Right lobe of liver (tissue), 6 donors: ENCODE data around the gene PDE7B. TPM values are rescaled to one million over a fixed set of nuclear protein-coding genes. Genes with fewer than 3 reads are reported as not detected.
A peak's percentile ranks its signal among the peaks of the same experiment; 100 is the strongest.

Source experiments
- ATAC-seq, 4 donors: fragments of 200-7000 bp; cut with Tn5 transposase; one replicate each; pipeline ENCODE4 v1.9.1; 2020; ENCODE audit warnings: mild to moderate bottlenecking in 4 of 4, moderate library complexity in 4 of 4
- DNase-seq, 3 donors: peaks; one replicate each; pipeline ENCODE4 v3.0.0-alpha.2; 2020
- H3K27ac ChIP-seq, 3 donors: fragments of 200-600 bp; one replicate each; pipeline ENCODE4 v1.8.0; 2022
- H3K27me3 ChIP-seq, 2 donors: fragments of 200-600 bp; one replicate each; pipeline ENCODE4 v1.8.0; 2022
- H3K36me3 ChIP-seq, 4 donors: fragments of 200-600 bp; sonication (generic) in 1 of 4; one replicate each; pipeline versions ENCODE4 v1.5.1 to v1.8.0; 2017 to 2022; ENCODE audit warnings: control low read depth in 1 of 4
- H3K4me1 ChIP-seq, 4 donors: fragments of 200-600 bp; sonication (generic) in 1 of 4; one replicate each; pipeline versions ENCODE4 v1.5.1 to v1.8.0; 2017 to 2022; ENCODE audit warnings: control low read depth in 1 of 4
- H3K4me3 ChIP-seq, 3 donors: fragments of 200-600 bp; one replicate each; pipeline ENCODE4 v1.8.0; 2022
- H3K9me3 ChIP-seq, 4 donors: fragments of 200-600 bp; sonication (generic) in 1 of 4; one replicate each; pipeline versions ENCODE4 v1.5.1 to v1.8.0; 2017 to 2022; ENCODE audit warnings: control low read depth in 1 of 4
- CTCF ChIP-seq, 4 donors: fragments of 200-600 bp in 3 of 4; fragments of 450-650 bp in 1 of 4; IDR thresholded peaks; one replicate each; pipeline versions ENCODE4 v1.5.1 to v1.8.0; 2016 to 2022; ENCODE audit warnings: antibody characterized with exemption in 4 of 4, mild to moderate bottlenecking in 2 of 4
- POLR2A ChIP-seq: fragments of 450-650 bp; IDR thresholded peaks from one replicate; pipeline ENCODE4 v1.6.1; 2017; ENCODE audit warnings: antibody characterized with exemption, mild to moderate bottlenecking
- WGBS: methylation state at CpG from one replicate; pipeline ENCODE4 v1.1.6; 2018; ENCODE audit warnings: low coverage, low lambda C conversion rate; ENCODE audit not compliant: insufficient coverage; ENCODE audit errors: missing lambda C conversion rate; 5-methylcytosine and 5-hydroxymethylcytosine counted together
- intact Hi-C, 2 donors: fragments of 100-400 bp; cut with DNase I; formaldehyde crosslinking; loops; one replicate each; pipeline versions ENCODE4 v1.11.2 to v1.14.1; 2022
- total RNA-seq, 6 experiments: library from RNA; depleted of rRNA in 2 of 6; stranded (reverse); fragments of >200 nt in 2 of 6; fragmentation: NEBNext Ultra II Directional in 3 of 6; extraction: Animal tissue kit (Norgen Biotek cat#: 25700) in 3 of 6; gene quantifications; one replicate each; pipeline versions ENCODE4 v1.1.0 to v1.2.4, GENCODE V29; 2016 to 2023
- donor health status: DM: no; HTN: yes; CAD: no.
- donor health status: DM: no; HTN: no; CAD: no.
- donor health status: DM: no; HTN: no; CAD: no.
- donor health status: DM: no; HTN: yes; CAD: no.
- donor health status: DM: no; HTN: yes; CAD: no.

The PDE7B gene
- total RNA-seq, 6 experiments from 2014 or later = 1.1 to 5.1 (median 1.9) TPM

GRCh38 chr6:135905604-135906300 lies 54.3 kb downstream of the PDE7B start:
- no peaks in the 10 kb centered on the region for H3K9me3 ChIP-seq
- H3K4me3 ChIP-seq = no peak overlapping the region
- no peaks in the 10 kb centered on the region for H3K27me3 ChIP-seq
- H3K27ac ChIP-seq = no peak overlapping the region
- TF ChIP-seq CTCF (IDR thresholded peaks at IDR 0.05) (no peak), POLR2A (no peak)
- no peak for DNase-seq
- WGBS = 94% methylated on average over 16 of the region's 18 CpGs
- intact Hi-C loops = no loop called here
- peaks cover 0 to 20% (median 7%) of the 10 kb centered on the region in 4 donors for H3K4me1 ChIP-seq
- no peaks in the 10 kb centered on the region for H3K36me3 ChIP-seq
- ATAC-seq = no peak

GRCh38 chr6:135906542-135906941 lies 55.0 kb downstream of the PDE7B start:
- 72% methylated on average over 3 of the region's 3 CpGs for WGBS
- TF ChIP-seq POLR2A = no peak

GRCh38 chr6:135906972-135907465 lies 55.5 kb downstream of the PDE7B start:
- no peaks in the 10 kb centered on the region for H3K27me3 ChIP-seq
- H3K27ac ChIP-seq = no peak overlapping the region
- peaks cover 0 to 20% (median 7%) of the 10 kb centered on the region in 4 donors for H3K4me1 ChIP-seq
- H3K4me3 ChIP-seq = no peak overlapping the region
- no peaks in the 10 kb centered on the region for H3K36me3 ChIP-seq
- TF ChIP-seq CTCF (IDR thresholded peaks at IDR 0.05) (no peak), POLR2A (no peak)
- intact Hi-C loops = no loop called here
- 69% methylated on average over 2 of the region's 2 CpGs for WGBS
- no peaks in the 10 kb centered on the region for H3K9me3 ChIP-seq
- DNase-seq (no peak), ATAC-seq (no peak)

More at GRCh38 chr6:135906542-135906941, 55.0 kb downstream of the PDE7B start:
- intact Hi-C loops = no loop called here
- Histone ChIP-seq H3K9me3 (no peaks in the 10 kb centered on the region), H3K27me3 (no peaks in the 10 kb centered on the region), H3K27ac (no peak overlapping the region), H3K4me1 (peaks cover 0 to 20% (median 7%) of the 10 kb centered on the region in 4 donors), H3K4me3 (no peak overlapping the region), H3K36me3 (no peaks in the 10 kb centered on the region)
- ATAC-seq (no peak), DNase-seq (no peak)

- H3K4me3 ChIP-seq = no peak overlapping the region
- no peaks in the 10 kb centered on the region for H3K27me3 ChIP-seq
- no peaks in the 10 kb centered on the region for H3K9me3 ChIP-seq
- peak; percentile 61 to 81 (median 69) for TF ChIP-seq CTCF (IDR thresholded peaks at IDR 0.05)
- no peak for TF ChIP-seq POLR2A
- no peaks in the 10 kb centered on the region for H3K36me3 ChIP-seq
- WGBS = 24% methylated on average over 9 of the region's 9 CpGs
- H3K27ac ChIP-seq = no peak overlapping the region
- ATAC-seq = peak; percentile 93 to 99 (median 98)
- H3K4me1 ChIP-seq = no peaks in the 10 kb centered on the region
- intact Hi-C loops = no loop called here
- peak; percentile 24 to 74 (median 66) for DNase-seq
Measured at GRCh38 chr6:135909737-135910387, 58.4 kb downstream of the PDE7B start.
